Measurements from ENCODE around the gene ARRDC5.

Gene ARRDC5

GRCh38 chr19:4909897-4910593 is 7.3 kb upstream of the ARRDC5 start:
- Histone ChIP-seq H3K27ac (ENCODE audit: low read depth, low read length) (peak overlapping the region; percentile 77), H3F3A (ENCODE audit: control insufficient read depth, insufficient read depth) (peaks cover 10% of the 10 kb centered on the region), H3K36me3 (ENCODE audit: control insufficient read depth, low read length) (peaks cover 52% of the 10 kb centered on the region), H3K4me1 (ENCODE audit: control insufficient read depth, low read length) (peaks cover 50% of the 10 kb centered on the region), H3K9me2 (replicated peaks; ENCODE audit: control insufficient read depth, low read length) (no peaks in the 10 kb centered on the region), H3K4me3 (ENCODE audit: low read length) (peak overlapping the region; percentile 92), H3K9me3 (ENCODE audit: control insufficient read depth, insufficient read depth, low read length) (no peaks in the 10 kb centered on the region), H3K4me2 (ENCODE audit: low read length) (peak overlapping the region; percentile 90), H4K20me1 (ENCODE audit: control insufficient read depth, insufficient read depth, low read depth, low read length) (peaks cover 36% of the 10 kb centered on the region), H3K27me3 (ENCODE audit: control insufficient read depth, low read length) (no peaks in the 10 kb centered on the region), H3K79me2 (ENCODE audit: control insufficient read depth, low read length) (peaks cover 52% of the 10 kb centered on the region)
- no peak for TF ChIP-seq EZH2phosphoT487 (IDR thresholded peaks at IDR 0.05; ENCODE audit: borderline replicate concordance, low read length)
- no peak for TF ChIP-seq CTCF (IDR thresholded peaks at IDR 0.05; ENCODE audit: low read depth, low read length, poor library complexity, severe bottlenecking)

GRCh38 chr19:4909156-4909896 is 6.6 kb upstream of the ARRDC5 start, which contains the start of gene UHRF1:
UHRF1 (plus strand) TSS chr19:4909501; CDS start chr19:4910886, 1,385 bp downstream.
- H3K4me2 ChIP-seq (ENCODE audit: low read length) = peak within 1 kb of the TSS; percentile 90
- H3K27ac ChIP-seq (ENCODE audit: low read depth, low read length) = peak within 1 kb of the TSS; percentile 77
- H3K9me3 ChIP-seq (ENCODE audit: control insufficient read depth, insufficient read depth, low read length) = no peaks in the 10 kb centered on the region
- peaks cover 43% of the 10 kb centered on the region for H3K4me1 ChIP-seq (ENCODE audit: control insufficient read depth, low read length)
- H3K9me2 ChIP-seq (replicated peaks; ENCODE audit: control insufficient read depth, low read length) = no peaks in the 10 kb centered on the region
- H4K20me1 ChIP-seq (ENCODE audit: control insufficient read depth, insufficient read depth, low read depth, low read length) = peaks cover 29% of the 10 kb centered on the region
- peak within 1 kb of the TSS; percentile 92 for H3K4me3 ChIP-seq (ENCODE audit: low read length)
- TF ChIP-seq CTCF (IDR thresholded peaks at IDR 0.05; ENCODE audit: low read depth, low read length, poor library complexity, severe bottlenecking) (no peak), EZH2phosphoT487 (IDR thresholded peaks at IDR 0.05; ENCODE audit: borderline replicate concordance, low read length) (no peak)
- H3K79me2 ChIP-seq (ENCODE audit: control insufficient read depth, low read length) = peaks cover 45% of the 10 kb centered on the region
- no peaks in the 10 kb centered on the region for H3K27me3 ChIP-seq (ENCODE audit: control insufficient read depth, low read length)
- peaks cover 44% of the 10 kb centered on the region for H3K36me3 ChIP-seq (ENCODE audit: control insufficient read depth, low read length)
- peaks cover 10% of the 10 kb centered on the region for H3F3A ChIP-seq (ENCODE audit: control insufficient read depth, insufficient read depth)

DNA sequence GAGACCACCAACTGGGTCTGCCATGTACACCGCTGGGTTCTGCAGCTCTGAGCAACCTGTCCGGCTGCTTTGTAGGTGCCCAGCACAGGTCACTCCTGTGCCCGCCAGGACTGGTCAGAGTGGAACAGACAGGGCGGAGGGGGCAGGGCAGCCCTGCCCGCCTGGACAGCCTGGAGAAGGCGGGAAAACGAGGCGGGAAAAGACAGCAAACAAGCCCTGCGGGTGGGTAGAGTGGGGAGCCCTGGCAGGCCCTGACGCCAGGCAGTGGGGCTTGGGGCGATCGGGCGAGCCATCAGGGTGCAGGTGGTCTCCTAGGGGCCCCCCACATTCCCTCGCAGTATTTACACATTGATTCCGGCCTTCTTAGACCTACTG is 6.1 kb upstream of the ARRDC5 start:
- Histone ChIP-seq H4K20me1 (ENCODE audit: control insufficient read depth, insufficient read depth, low read depth, low read length) (peaks cover 24% of the 10 kb centered on the region), H3K27me3 (ENCODE audit: control insufficient read depth, low read length) (no peaks in the 10 kb centered on the region), H3K27ac (ENCODE audit: low read depth, low read length) (no peak overlapping the region), H3K4me3 (ENCODE audit: low read length) (peak overlapping the region; percentile 92), H3K36me3 (ENCODE audit: control insufficient read depth, low read length) (peaks cover 39% of the 10 kb centered on the region), H3K9me3 (ENCODE audit: control insufficient read depth, insufficient read depth, low read length) (no peaks in the 10 kb centered on the region), H3K4me1 (ENCODE audit: control insufficient read depth, low read length) (peaks cover 38% of the 10 kb centered on the region), H3K79me2 (ENCODE audit: control insufficient read depth, low read length) (peaks cover 39% of the 10 kb centered on the region), H3K9me2 (replicated peaks; ENCODE audit: control insufficient read depth, low read length) (no peaks in the 10 kb centered on the region), H3K4me2 (ENCODE audit: low read length) (peak overlapping the region; percentile 58), H3F3A (ENCODE audit: control insufficient read depth, insufficient read depth) (peaks cover 10% of the 10 kb centered on the region)
- no peak for TF ChIP-seq CTCF (IDR thresholded peaks at IDR 0.05; ENCODE audit: low read depth, low read length, poor library complexity, severe bottlenecking)
- TF ChIP-seq EZH2phosphoT487 (IDR thresholded peaks at IDR 0.05; ENCODE audit: borderline replicate concordance, low read length) = no peak

Measured in DOHH2 (cell line).